Jurkat, Clone E6-1 (cell line): ENCODE results near the gene ELP1.
A peak's percentile ranks its signal among the peaks of the same experiment; 100 is the strongest.
"Not testable (repeated sequence)": the region's sequence is repeated elsewhere in the genome, so short reads cannot be mapped to it uniquely, and the experiment has no call there.

ENCODE experiments used
- DNase-seq: peaks from one replicate; pipeline ENCODE4 v3.0.0-alpha.2; 2011; ENCODE audit warnings: low read depth, low spot score
- H3K4me3 ChIP-seq: 2 replicates; pipeline ENCODE4 v1.5.1; 2011; ENCODE audit warnings: mild to moderate bottlenecking, low read length, control low read depth, moderate library complexity

Gene ELP1

DNA sequence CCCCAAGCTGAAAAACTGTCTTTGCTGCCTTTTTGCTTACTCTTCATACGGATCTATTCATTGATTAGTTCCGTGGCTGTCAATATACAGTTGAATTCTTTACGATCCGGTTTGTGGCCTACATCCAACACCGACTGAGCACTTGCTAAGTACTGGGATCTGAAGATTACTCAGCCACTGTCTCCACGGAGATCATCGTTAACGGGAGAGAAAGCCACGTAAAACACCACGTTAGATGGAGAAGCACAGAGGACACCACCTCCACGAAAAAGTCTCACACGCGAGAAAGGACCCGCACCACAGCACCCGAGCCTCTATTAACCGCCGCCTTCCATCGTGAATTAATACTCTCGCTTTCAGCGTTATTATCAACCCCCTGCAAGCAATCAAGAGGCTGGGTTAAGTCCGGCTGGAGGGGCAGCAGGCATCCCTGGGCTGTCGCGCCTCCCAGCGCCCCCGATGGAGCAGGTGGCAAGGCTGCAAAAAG is 650 bp downstream of the ELP1 start:
- H3K4me3 ChIP-seq, result peak overlapping the region; percentile 97
- DNase-seq, result no peak

DNA sequence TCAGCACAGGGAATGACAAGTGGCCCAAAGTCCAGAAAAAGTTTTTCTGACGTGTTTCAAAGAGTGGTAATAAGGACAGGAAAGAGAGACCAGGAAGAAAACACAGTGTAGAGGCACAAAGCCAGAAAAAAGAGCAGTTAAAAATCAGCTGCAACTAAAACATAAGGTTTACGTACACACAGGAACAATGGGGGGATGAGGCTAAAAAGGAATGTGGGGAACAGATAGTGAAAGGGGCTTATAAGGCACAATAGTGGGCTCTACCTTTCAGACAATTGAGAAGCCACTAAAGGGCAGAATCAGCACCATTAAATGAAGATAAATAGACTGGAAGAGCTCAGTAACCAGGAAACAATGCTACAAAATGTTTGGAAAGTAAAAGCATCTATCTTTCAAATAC is 5.5 kb downstream of the ELP1 start:
- DNase-seq, result no peak
- no peak overlapping the region for H3K4me3 ChIP-seq

DNA sequence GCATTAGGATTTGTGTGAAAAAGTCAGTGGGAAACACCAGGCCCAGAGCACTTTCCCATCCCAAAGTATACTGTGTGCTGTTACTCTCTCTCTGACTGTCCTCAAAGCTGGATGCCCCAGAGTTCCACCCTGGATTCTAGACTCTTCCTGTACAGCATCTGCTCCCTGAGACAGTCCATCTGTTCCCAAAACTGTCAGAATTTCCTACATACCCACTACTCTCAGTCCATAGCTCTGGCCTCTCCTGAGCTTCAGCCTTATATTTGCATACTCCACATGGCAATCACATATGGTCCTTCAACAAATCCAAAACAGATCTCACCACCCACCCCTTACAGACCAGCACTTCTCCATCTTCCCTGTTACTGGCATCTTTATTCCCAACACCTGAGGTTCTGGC is 9.5 kb downstream of the ELP1 start:
- no peak overlapping the region for H3K4me3 ChIP-seq
- DNase-seq, result no peak

DNA sequence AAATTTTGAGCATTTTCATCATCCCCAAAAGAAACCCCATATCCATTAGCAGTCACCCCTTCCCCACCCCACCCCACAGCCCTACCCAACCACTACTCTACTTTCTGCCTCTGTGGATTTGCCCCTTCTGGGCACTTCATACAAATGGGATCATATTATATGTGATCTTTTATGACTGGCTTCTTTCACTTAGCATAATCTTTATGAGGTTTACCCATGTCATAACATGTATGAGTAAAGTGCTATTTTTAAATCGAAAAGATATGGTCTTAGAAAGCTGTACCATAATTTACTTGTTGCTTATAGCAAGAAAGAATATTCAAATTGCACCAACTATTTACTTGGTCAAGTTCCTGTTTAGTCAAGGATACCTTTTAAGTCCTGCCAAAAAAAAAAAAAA is 12.7 kb downstream of the ELP1 start:
- H3K4me3 ChIP-seq, result no peak overlapping the region
- DNase-seq, result no peak

DNA sequence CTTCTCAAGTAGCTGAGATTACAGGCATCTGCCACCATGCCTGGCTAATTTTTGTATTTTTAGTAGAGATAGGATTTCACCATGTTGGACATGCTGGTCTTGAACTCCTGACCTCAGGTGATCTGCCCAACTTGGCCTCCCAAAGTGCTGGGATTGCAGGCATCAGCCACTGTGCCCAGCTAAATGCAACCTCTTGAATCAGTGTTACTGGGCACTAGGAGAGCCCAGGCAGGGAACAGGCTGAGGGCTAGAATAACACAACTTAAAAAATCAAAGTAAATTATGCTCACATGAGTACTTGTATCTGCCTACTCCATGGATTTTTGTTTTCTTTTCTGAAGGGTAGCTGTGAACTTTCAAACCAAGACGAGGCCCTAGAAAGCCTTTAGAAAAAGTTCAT is 13.5 kb downstream of the ELP1 start:
- not testable (repeated sequence) for DNase-seq, H3K4me3 ChIP-seq

DNA sequence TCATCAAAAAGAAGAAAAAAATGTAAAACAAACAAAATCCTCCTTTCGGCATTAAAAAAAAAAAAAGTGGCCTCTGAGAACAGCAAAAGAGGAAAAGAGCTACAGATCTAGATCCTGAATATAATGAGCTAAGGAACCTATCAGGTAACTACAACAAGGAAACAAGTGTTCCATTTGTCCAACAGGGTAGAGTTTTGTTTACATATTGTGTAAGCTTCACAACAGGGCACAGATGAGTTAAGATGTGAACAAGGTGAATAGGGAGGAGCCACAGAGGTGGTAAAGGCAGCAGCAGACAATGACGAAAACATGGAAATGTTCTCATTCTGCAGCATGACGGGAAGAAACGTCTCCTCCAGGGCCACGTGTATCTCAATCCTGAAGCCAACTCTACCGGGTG is 14.4 kb downstream of the ELP1 start:
- no peak overlapping the region for H3K4me3 ChIP-seq
- DNase-seq, result no peak

DNA sequence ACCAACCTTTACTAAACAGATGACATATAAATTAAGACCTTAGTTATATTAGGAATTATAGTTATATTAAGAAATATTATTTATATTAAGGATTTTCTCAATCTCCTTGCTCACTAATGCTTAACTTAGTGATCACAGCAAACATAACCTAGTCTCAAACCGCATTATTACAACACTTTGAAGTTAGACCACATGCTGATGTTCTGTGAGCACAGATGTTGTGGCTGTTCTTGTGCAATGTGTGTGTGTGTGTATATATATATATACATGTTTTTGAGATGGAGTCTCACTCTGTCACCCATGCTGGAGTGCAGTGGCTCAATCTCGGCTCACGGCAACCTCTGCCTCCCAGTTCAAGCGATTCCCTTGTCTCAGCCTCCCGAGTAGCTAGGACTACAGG is 20.5 kb downstream of the ELP1 start:
- no peak overlapping the region for H3K4me3 ChIP-seq
- peak; percentile 77 for DNase-seq

DNA sequence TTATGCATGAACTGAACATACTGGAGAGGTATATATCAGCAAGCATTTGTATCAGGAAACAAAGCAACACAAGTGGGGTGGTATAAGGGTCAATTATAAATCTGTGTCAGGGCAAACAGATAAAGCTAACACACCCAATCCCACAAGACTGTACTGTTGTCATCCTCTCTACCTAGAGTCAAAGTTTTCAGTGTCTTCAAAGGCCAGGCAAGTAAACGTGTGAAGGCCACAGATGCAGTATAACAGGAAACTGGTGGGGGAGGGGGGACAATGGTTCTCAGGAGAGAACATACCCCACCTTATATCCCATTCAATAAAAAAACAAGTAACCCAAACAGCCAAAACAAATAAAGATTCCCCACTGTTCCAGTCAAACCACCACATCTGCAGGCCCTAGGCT is 22.1 kb downstream of the ELP1 start:
- peak; percentile 74 for DNase-seq
- H3K4me3 ChIP-seq, result no peak overlapping the region

DNA sequence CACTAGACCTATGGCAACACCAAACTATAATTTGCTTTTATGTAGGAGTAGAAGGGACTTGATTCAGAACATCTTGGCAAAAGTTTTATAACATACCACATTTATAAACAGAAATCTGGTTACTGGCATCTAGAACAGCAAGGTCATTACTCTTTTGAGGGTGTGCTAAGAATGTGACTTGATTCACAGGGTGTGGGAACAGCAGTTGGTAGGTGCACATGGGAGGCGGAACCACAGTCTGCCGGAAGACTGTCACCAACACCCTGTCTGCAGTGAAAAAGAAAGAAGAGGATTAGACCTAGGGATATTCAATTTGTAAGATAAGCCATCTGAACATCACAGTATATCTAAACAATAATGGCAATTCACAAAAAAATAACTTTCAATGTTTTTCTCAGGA is 23.0 kb downstream of the ELP1 start:
- H3K4me3 ChIP-seq, result no peak overlapping the region
- no peak for DNase-seq

DNA sequence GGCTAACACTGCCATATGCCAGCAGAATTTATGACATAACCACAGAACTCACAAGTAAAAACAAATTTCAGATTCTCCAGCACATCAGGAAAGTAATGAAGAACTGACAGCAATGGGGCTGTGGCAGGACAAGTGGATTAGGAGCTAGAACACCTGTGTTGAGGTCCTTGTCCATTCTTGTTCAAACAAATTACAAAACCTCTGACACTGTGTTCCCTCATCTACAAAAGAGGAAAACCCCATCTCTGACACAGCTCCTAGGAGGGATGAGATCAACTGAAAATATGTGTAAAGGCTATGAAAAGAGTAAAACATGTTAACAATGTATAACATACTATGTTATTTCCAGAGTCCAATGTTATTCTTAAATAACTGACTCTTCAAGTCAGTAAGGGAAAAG is 23.5 kb downstream of the ELP1 start:
- DNase-seq, result no peak
- no peak overlapping the region for H3K4me3 ChIP-seq

DNA sequence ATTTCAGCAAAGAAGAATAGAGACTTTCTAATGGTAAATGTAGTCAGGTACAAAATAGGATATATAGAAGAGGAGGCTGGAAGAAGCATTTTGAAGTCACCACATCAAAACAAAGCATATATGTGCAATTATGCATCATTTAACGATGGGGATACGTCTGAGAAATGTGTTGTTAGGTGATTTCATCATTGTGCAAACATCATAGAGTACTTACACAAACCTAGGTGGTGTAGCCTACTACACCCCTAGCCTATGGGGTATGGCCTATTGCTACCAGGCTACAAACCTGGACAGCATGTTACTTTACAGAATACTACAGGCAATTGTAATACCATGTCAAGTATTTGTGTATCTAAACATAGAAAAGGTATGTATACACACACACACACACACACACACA is 28.4 kb downstream of the ELP1 start:
- DNase-seq, result no peak
- H3K4me3 ChIP-seq, result no peak overlapping the region

DNA sequence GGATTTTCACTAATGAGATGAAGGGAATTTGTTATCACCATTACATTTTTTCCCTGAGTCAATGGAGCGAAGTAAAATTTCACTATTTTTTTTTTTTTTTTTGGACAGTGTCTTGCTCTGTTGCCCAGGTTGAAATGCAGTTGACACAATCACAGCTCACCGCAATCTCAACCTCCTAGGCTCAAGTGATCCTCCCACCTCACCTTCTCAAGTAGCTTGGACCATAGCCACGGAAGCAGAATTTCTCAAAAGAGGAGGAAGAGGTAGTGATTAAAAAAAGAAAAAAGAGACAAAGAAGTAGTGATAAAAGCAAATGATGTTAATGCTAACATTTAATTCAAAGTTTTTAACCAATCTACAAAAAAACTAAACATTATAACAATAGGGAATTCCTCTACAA is 29.8 kb downstream of the ELP1 start:
- H3K4me3 ChIP-seq, result no peak overlapping the region
- DNase-seq, result no peak

DNA sequence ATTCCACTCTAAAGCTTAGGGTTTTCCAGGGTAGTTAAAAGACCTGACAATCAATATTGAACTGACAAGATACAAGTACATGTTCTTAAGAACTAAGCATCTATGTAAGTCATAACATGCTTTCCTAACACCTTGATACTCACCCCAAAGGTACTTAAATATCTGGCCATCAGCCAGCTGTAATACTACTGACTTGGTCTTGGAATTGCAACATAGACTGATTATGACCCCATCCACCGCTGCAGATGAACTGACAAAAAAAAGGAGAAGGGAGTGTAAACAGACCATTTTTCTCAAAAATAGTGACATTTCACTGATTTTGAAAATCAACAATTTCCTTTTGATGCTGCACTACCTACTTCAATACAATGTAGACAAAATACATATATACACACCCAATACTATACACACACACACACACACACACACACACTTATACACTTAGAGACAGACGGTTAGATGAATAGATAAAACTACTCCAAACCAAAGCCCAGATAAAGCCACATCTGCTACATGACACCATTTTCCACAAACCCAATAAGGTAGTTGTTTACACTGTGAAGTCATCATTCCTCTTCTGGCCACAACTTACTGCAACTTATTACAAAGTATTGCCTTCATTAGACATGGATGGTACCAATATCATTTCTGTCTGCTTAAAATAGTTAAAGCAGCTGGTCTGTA is 30.4 kb downstream of the ELP1 start:
- DNase-seq, result no peak
- no peak overlapping the region for H3K4me3 ChIP-seq

DNA sequence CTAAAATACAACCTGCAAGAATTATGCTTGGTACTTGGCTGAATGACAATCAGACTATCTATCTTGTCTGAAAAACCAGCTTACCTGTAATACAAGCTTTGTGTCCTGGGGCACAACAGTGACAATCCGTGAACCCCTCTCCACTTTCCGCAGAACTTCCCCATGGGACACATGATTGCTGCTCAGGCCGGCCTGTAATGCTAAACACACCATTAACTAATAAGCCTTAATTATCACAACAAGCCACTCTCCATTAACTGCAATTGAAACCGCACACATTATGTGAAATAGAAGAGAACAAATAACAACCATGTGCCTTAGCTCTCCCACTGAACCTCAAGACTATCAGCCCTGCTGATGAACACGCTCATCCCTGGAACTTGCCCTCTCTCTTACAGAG is 33.7 kb downstream of the ELP1 start:
- H3K4me3 ChIP-seq, result no peak overlapping the region
- no peak for DNase-seq

DNA sequence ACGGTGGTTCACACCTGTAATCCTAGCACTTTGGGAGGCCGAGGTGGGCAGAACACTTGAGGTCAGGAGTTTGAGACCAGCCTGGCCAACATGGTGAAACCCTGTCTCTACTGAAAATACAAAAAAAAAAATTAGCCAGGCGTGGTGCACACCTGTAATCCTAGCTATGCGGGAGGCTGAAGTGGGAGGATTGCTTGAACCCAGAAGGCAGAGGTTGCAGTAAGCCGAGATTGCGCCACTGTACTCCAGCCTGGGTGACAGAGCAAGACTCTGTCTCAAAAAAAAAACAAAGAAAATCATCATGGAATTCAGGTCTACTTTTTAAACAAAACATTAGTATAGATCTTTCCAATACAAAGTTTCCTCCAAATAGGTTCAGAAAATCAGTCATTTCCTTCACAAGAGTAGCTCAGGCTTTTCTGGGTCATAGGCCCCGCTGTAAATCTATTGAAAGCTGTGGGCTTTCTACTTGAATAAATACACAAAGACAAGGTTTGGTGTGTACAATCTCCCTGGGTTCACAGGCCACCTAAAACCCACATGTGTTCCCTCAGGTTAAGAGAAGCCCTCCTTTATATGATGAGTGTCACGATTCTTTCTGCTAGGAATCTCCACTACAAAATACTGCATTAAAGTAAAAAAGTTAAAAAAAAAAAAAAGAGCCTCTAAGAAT is 34.8 kb downstream of the ELP1 start:
- DNase-seq, H3K4me3 ChIP-seq: not testable (repeated sequence)

DNA sequence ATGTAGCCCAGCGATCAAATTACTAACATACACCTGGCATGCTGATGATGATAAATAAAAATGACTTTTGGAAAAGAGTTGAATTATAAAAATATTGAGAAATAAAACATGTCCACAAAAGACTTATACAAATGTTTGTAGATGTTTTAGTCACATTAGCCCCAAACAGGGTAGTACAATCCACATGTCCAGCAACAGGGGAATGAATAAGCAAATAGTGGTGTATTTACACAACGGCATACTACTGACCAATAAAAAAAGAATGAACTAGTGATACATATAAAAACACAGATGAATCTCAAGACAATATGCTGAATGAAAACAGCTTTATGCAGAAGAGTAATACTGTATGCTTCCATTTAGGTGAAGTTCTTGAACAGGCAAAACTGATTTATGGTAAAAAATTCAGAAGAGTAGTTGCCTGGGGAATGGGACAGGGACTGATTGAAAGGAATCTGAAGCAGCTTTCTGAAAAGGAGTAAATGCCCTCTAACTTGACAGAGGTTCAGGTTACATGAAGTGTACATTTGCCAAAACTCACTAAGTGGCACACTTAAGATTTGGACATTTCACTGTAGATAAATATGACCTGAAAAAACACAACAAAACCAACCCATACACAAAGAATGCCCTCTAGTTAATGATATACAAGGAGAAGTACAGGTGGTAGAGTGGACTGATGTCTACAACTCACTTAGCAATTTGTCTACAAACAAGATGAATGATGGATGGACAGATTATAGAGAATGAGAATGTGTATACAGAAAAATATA is 36.4 kb downstream of the ELP1 start:
- H3K4me3 ChIP-seq, result no peak overlapping the region
- no peak for DNase-seq

DNA sequence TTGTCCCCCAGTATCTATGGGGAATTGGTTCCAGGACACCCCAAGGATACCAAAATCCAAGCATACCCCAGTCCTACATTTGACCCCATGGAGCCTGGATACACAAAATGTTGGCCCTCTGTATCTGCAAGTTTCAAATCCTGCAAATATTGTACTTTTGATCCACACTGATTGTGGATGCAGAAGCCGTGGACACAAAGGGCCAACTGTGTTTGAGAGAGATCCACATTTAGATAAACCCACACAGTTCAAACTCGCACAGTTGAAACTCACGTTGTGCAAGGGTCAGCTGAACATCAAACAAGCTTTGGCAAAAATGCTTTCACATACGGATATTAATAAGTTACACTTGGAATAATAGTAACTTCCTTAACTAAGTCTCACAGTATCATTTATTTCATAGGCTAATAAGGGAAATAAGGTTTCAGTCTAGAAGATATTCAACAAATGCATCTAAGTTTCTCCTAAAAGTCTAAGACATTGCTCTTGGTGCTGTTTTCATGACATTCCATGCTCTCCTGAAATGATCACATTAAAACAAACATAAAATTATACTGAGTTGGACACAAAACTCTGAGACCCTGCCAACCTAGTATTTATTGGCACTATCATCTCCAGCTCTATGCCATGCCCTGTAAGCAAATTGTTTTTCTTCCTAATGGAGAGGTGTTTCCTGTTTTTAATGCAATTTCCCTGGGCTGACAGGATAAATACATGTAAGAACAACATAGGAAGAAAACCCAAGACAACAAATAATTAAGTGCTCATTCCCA is 39.5 kb downstream of the ELP1 start:
- no peak for DNase-seq
- no peak overlapping the region for H3K4me3 ChIP-seq

DNA sequence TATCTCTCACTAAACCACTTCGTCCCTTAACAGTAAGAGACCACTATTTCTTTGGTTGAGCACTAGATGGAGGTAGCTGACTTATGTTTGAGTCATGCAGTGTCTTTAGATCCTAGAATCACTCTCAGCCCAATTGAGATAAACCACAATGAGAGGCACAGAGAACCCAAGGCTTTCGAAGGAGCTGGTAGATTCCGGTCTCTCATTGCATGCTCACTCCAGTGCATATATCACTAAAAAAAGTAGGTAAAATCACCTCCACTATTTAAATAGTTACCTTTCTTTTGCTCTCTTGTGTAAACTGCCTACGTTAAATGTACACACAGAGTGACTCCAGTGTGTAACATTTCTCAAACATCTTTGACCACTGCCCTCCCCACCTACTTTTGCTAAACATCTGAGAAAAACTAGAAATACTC is 44.3 kb downstream of the ELP1 start:
- no peak for DNase-seq
- no peak overlapping the region for H3K4me3 ChIP-seq

DNA sequence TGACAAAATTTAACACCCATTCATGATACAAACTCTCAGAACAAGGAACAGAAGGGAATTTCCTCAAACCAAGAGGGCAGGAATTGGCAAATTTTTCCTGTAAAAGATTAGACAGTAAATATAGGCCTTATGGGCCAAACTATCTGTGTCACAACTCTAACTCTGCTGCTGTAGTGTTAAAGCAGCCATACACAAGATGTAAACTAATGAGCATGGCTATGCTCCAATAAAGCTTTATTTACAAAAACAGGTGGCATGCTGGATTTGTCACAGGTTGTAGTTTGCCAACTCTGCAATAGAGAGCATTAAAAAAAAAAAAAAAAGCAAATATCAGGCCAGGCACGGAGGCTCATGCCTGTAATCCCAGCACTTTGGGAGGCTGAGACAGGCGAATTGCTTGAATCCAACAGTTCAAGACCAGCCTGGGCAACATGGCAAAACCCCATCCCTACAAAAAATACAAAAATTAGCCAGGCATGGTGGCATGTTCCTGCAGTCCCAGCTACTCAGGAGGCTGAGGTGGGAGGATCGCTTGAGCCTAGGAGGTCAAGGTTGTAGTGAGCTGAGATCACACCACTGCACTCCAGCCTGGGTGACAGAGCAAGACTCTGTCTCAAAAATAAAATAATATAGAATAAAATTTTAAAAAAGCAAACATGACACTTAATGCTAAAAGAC is 47.2 kb downstream of the ELP1 start:
- not testable (repeated sequence) for DNase-seq, H3K4me3 ChIP-seq
